Measurements from ENCODE around the gene GIPC1. TPM values are rescaled to one million over a fixed set of nuclear protein-coding genes. Genes with fewer than 3 reads are reported as not detected.

GIPC1 gene
- total RNA-seq, 6 experiments from 2014 or later = 25.2 to 63.5 (median 29.8) TPM

GRCh38 chr19:14526423-14526822 lies 30.5 kb upstream of the GIPC1 start:
- TF ChIP-seq POLR2A (IDR thresholded peaks at IDR 0.05) (no peak), CTCF (IDR thresholded peaks at IDR 0.05) (no peak)
- 85% methylated on average over 4 of the region's 4 CpGs for WGBS (ENCODE audit: insufficient coverage, low coverage, low lambda C conversion rate, missing lambda C conversion rate)
- no peak for ATAC-seq
- Histone ChIP-seq H3K27me3 (no peaks in the 10 kb centered on the region), H3K4me3 (no peak overlapping the region), H3K36me3 (no peaks in the 10 kb centered on the region), H3K4me1 (peaks cover 0 to 11% (median 0%) of the 10 kb centered on the region in 4 donors), H3K9me3 (no peaks in the 10 kb centered on the region), H3K27ac (no peak overlapping the region)
- no peak for DNase-seq
- intact Hi-C loops (cut with DNase I) = no loop called here

GRCh38 chr19:14525729-14526128 lies 29.8 kb upstream of the GIPC1 start:
- intact Hi-C loops (cut with DNase I) = no loop called here
- H3K27me3 ChIP-seq = no peaks in the 10 kb centered on the region
- peaks cover 0 to 8% (median 0%) of the 10 kb centered on the region in 4 donors for H3K4me1 ChIP-seq
- 71% methylated on average over 3 of the region's 6 CpGs for WGBS (ENCODE audit: insufficient coverage, low coverage, low lambda C conversion rate, missing lambda C conversion rate)
- H3K4me3 ChIP-seq = no peak overlapping the region
- no peaks in the 10 kb centered on the region for H3K36me3 ChIP-seq
- DNase-seq (no peak), ATAC-seq (no peak)
- TF ChIP-seq POLR2A (IDR thresholded peaks at IDR 0.05) = no peak
- no peak for TF ChIP-seq CTCF (IDR thresholded peaks at IDR 0.05)
- H3K27ac ChIP-seq = no peak overlapping the region
- H3K9me3 ChIP-seq = no peaks in the 10 kb centered on the region

- intact Hi-C loops (cut with DNase I) = no loop called here
- Histone ChIP-seq H3K27ac (peak overlapping the region in 1 of 3 donors; percentile 96), H3K27me3 (no peaks in the 10 kb centered on the region), H3K4me3 (no peak overlapping the region), H3K9me3 (no peaks in the 10 kb centered on the region), H3K4me1 (peaks cover 0 to 29% (median 8%) of the 10 kb centered on the region in 4 donors), H3K36me3 (peaks cover 0 to 12% (median 8%) of the 10 kb centered on the region in 4 donors)
- no peak for ATAC-seq
- no peak for DNase-seq
- 82% methylated on average over 4 of the region's 4 CpGs for WGBS (ENCODE audit: insufficient coverage, low coverage, low lambda C conversion rate, missing lambda C conversion rate)
- no peak for TF ChIP-seq POLR2A (IDR thresholded peaks at IDR 0.05)
Measured at GRCh38 chr19:14520543-14520942, 24.6 kb upstream of the GIPC1 start.

GRCh38 chr19:14519860-14520407 lies 24.0 kb upstream of the GIPC1 start:
- WGBS (ENCODE audit: insufficient coverage, low coverage, low lambda C conversion rate, missing lambda C conversion rate) = 50% methylated on average over 2 of the region's 2 CpGs
- H3K27ac ChIP-seq = peak overlapping the region; percentile 92 to 98 (median 96)
- ATAC-seq = peak in 1 of 4 donors; percentile 20

More at GRCh38 chr19:14519860-14520407, 24.0 kb upstream of the GIPC1 start:
- Histone ChIP-seq H3K36me3 (peaks cover 0 to 18% (median 11%) of the 10 kb centered on the region in 4 donors), H3K27me3 (no peaks in the 10 kb centered on the region), H3K9me3 (no peaks in the 10 kb centered on the region), H3K4me1 (peaks cover 0 to 35% (median 11%) of the 10 kb centered on the region in 4 donors), H3K4me3 (no peak overlapping the region)
- peak; percentile 71 to 79 (median 73) for DNase-seq
- intact Hi-C loops (cut with DNase I) = no loop called here
- TF ChIP-seq POLR2A (IDR thresholded peaks at IDR 0.05) = no peak
- no peak for TF ChIP-seq CTCF (IDR thresholded peaks at IDR 0.05)

Measured in right lobe of liver (tissue), 6 donors.